ENCODE data around the gene FBXO34.

DNA sequence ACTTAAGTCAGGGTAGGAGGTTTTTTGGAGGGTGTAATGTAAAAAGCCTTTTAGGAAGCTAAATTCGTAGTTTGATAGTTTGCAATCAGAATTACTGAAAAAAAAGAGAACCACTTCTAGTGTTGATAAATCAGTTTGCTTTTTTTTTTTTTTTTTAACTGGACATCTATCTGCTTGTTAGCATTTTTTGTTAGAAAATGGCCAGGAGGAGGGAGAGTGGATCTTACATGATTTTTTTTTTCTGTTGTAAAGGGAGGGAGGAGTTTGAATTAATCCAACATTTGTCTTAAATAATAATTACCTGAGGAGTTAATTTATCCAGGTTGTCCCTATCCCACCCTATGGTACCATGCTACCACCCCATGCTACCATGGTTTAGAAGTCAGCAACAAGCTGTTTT, 1.2 kb downstream of the FBXO34 start:
- TF ChIP-seq, protein P1, sequence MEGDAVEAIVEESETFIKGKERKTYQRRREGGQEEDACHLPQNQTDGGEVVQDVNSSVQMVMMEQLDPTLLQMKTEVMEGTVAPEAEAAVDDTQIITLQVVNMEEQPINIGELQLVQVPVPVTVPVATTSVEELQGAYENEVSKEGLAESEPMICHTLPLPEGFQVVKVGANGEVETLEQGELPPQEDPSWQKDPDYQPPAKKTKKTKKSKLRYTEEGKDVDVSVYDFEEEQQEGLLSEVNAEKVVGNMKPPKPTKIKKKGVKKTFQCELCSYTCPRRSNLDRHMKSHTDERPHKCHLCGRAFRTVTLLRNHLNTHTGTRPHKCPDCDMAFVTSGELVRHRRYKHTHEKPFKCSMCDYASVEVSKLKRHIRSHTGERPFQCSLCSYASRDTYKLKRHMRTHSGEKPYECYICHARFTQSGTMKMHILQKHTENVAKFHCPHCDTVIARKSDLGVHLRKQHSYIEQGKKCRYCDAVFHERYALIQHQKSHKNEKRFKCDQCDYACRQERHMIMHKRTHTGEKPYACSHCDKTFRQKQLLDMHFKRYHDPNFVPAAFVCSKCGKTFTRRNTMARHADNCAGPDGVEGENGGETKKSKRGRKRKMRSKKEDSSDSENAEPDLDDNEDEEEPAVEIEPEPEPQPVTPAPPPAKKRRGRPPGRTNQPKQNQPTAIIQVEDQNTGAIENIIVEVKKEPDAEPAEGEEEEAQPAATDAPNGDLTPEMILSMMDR (IDR thresholded peaks at IDR 0.05): no peak
- TF ChIP-seq POLR2A (IDR thresholded peaks at IDR 0.05): no peak

Measured in Peyer's patch (tissue), 4 donors.